Right lobe of liver (tissue), 6 donors: Measurements from ENCODE around the gene HORMAD2. TPM values are rescaled to one million over a fixed set of nuclear protein-coding genes. Genes with fewer than 3 reads are reported as not detected.

Source experiments
- ATAC-seq, 4 donors: fragments of 200-7000 bp; cut with Tn5 transposase; one replicate each; pipeline ENCODE4 v1.9.1; 2020; ENCODE audit warnings: mild to moderate bottlenecking in 4 of 4, moderate library complexity in 4 of 4
- DNase-seq, 3 donors: peaks; one replicate each; pipeline ENCODE4 v3.0.0-alpha.2; 2020
- H3K27ac ChIP-seq, 3 donors: fragments of 200-600 bp; one replicate each; pipeline ENCODE4 v1.8.0; 2022
- H3K27me3 ChIP-seq, 2 donors: fragments of 200-600 bp; one replicate each; pipeline ENCODE4 v1.8.0; 2022
- H3K36me3 ChIP-seq, 4 donors: fragments of 200-600 bp; sonication (generic) in 1 of 4; one replicate each; pipeline versions ENCODE4 v1.5.1 to v1.8.0; 2017 to 2022; ENCODE audit warnings: control low read depth in 1 of 4
- H3K4me1 ChIP-seq, 4 donors: fragments of 200-600 bp; sonication (generic) in 1 of 4; one replicate each; pipeline versions ENCODE4 v1.5.1 to v1.8.0; 2017 to 2022; ENCODE audit warnings: control low read depth in 1 of 4
- H3K4me3 ChIP-seq, 3 donors: fragments of 200-600 bp; one replicate each; pipeline ENCODE4 v1.8.0; 2022
- H3K9me3 ChIP-seq, 4 donors: fragments of 200-600 bp; sonication (generic) in 1 of 4; one replicate each; pipeline versions ENCODE4 v1.5.1 to v1.8.0; 2017 to 2022; ENCODE audit warnings: control low read depth in 1 of 4
- POLR2A ChIP-seq: fragments of 450-650 bp; IDR thresholded peaks from one replicate; pipeline ENCODE4 v1.6.1; 2017; ENCODE audit warnings: antibody characterized with exemption, mild to moderate bottlenecking
- WGBS: methylation state at CpG from one replicate; pipeline ENCODE4 v1.1.6; 2018; ENCODE audit warnings: low coverage, low lambda C conversion rate; ENCODE audit not compliant: insufficient coverage; ENCODE audit errors: missing lambda C conversion rate; 5-methylcytosine and 5-hydroxymethylcytosine counted together
- intact Hi-C, 2 donors: fragments of 100-400 bp; cut with DNase I; formaldehyde crosslinking; loops; one replicate each; pipeline versions ENCODE4 v1.11.2 to v1.14.1; 2022
- total RNA-seq, 6 experiments: library from RNA; depleted of rRNA in 2 of 6; stranded (reverse); fragments of >200 nt in 2 of 6; fragmentation: NEBNext Ultra II Directional in 3 of 6; extraction: Animal tissue kit (Norgen Biotek cat#: 25700) in 3 of 6; gene quantifications; one replicate each; pipeline versions ENCODE4 v1.1.0 to v1.2.4, GENCODE V29; 2016 to 2023
- TF ChIP-seq, protein P1 (sequence below), 4 donors: fragments of 200-600 bp in 3 of 4; fragments of 450-650 bp in 1 of 4; IDR thresholded peaks; one replicate each; pipeline versions ENCODE4 v1.5.1 to v1.8.0; 2016 to 2022; ENCODE audit warnings: antibody characterized with exemption in 4 of 4, mild to moderate bottlenecking in 2 of 4
- donor health status: DM: no; HTN: yes; CAD: no.
- donor health status: DM: no; HTN: no; CAD: no.
- donor health status: DM: no; HTN: no; CAD: no.
- donor health status: DM: no; HTN: yes; CAD: no.
- donor health status: DM: no; HTN: yes; CAD: no.

Gene HORMAD2
- total RNA-seq, 6 experiments from 2014 or later: 0.50 to 3.0 (median 1.6) TPM; not detected in 1

DNA sequence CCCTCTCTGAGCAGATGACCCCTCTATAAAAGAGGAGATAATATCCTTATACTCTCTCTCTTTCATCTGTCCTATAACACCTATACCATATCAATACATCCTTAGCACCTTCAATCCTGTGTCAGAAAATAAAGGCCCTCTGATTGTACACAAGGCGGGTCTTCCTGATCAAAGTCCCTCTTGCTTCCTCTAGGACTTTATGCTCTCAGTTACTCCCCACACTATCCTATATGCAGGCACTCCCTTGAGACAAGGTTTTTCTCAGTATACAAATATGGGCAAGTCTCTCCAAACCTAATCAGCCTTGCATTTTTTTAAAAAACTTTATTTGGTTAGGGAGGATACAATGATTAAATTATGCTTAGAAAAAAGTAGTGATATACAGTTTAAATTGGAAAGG lies 17.3 kb upstream of the HORMAD2 start:
- H3K36me3 ChIP-seq: no peaks in the 10 kb centered on the region
- peaks cover 0 to 4% (median 0%) of the 10 kb centered on the region in 4 donors for H3K9me3 ChIP-seq
- intact Hi-C loops: no loop called here
- no peak for DNase-seq
- H3K4me3 ChIP-seq: no peak overlapping the region
- 67% methylated on average over 1 of the region's 1 CpG for WGBS
- no peaks in the 10 kb centered on the region for H3K4me1 ChIP-seq
- no peak overlapping the region for H3K27ac ChIP-seq
- no peaks in the 10 kb centered on the region for H3K27me3 ChIP-seq
- TF ChIP-seq, protein P1, sequence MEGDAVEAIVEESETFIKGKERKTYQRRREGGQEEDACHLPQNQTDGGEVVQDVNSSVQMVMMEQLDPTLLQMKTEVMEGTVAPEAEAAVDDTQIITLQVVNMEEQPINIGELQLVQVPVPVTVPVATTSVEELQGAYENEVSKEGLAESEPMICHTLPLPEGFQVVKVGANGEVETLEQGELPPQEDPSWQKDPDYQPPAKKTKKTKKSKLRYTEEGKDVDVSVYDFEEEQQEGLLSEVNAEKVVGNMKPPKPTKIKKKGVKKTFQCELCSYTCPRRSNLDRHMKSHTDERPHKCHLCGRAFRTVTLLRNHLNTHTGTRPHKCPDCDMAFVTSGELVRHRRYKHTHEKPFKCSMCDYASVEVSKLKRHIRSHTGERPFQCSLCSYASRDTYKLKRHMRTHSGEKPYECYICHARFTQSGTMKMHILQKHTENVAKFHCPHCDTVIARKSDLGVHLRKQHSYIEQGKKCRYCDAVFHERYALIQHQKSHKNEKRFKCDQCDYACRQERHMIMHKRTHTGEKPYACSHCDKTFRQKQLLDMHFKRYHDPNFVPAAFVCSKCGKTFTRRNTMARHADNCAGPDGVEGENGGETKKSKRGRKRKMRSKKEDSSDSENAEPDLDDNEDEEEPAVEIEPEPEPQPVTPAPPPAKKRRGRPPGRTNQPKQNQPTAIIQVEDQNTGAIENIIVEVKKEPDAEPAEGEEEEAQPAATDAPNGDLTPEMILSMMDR (IDR thresholded peaks at IDR 0.05): no peak
- no peak for TF ChIP-seq POLR2A
- no peak for ATAC-seq

DNA sequence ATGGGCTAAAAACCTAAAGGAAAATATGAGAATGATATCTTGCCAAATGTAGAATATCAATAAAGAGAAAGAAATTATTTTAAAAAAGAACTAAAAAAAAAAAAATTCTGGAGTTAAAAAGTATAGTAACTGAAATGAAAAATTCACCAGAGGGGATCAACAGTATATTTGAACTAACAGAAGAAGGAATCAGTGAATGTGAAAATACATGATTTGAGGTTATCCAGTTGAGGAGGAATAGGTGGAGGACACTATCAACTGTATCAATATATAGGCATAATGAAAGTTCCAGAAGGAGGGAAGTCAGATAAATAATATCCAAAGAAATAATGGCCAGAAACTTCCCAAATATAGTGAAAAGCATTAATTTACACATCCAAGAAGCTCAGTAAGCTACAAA lies 16.1 kb upstream of the HORMAD2 start:
- Histone ChIP-seq H3K9me3 (peaks cover 0 to 4% (median 0%) of the 10 kb centered on the region in 4 donors), H3K4me3 (no peak overlapping the region), H3K27me3 (no peaks in the 10 kb centered on the region), H3K27ac (no peak overlapping the region), H3K36me3 (no peaks in the 10 kb centered on the region), H3K4me1 (no peaks in the 10 kb centered on the region)
- DNase-seq (no peak), ATAC-seq (no peak)
- intact Hi-C loops: no loop called here
- no peak for TF ChIP-seq POLR2A
- TF ChIP-seq, protein P1 (IDR thresholded peaks at IDR 0.05): no peak

DNA sequence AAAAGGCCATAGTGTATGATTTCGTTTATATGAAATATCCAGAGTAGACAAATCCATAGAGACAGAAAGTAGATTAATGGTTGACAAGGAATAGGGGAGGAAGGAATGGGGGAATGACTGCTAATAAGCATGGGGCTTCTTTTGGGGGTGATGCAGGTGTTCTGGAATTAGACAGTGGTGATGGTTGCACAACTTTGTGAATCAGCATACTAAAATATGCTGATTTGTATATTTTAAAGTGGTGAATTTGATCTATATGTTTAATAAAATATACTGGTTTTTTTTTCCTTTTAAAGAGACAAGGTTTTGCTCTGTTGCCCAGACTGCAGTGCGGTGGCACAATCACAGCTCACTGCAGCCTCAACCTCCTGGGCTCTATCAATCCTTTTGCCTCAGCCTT lies 6.5 kb upstream of the HORMAD2 start:
- intact Hi-C loops: no loop called here
- 88% methylated on average over 2 of the region's 2 CpGs for WGBS

DNA sequence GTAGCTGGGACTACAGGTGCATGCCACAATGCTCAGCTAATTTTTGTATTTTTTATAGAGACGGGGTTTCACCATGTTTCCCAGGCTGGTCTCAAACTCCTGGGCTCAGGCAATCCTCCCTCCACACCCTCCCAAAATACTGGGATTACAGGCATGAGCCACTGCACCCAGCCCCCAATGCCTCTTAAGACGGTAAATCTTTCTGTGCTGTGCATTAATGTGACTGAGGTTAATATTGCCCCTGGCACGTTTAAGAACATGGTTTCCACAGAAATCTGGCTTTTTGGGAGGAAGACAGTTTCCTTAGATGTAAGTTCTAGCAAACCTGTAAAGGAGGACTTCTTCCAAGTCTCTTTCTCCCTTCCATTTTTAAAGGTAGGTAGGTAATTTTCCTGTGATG lies 6.1 kb upstream of the HORMAD2 start:
- ATAC-seq (no peak), DNase-seq (no peak)
- no peaks in the 10 kb centered on the region for H3K4me1 ChIP-seq
- TF ChIP-seq, protein P1 (IDR thresholded peaks at IDR 0.05): no peak
- TF ChIP-seq POLR2A: no peak
- no peaks in the 10 kb centered on the region for H3K9me3 ChIP-seq
- no peaks in the 10 kb centered on the region for H3K27me3 ChIP-seq
- H3K27ac ChIP-seq: no peak overlapping the region
- 72% methylated on average over 3 of the region's 3 CpGs for WGBS
- H3K4me3 ChIP-seq: no peak overlapping the region
- no peaks in the 10 kb centered on the region for H3K36me3 ChIP-seq
- intact Hi-C loops: no loop called here

More for the DNA sequence above, 6.5 kb upstream of the HORMAD2 start:
- ATAC-seq: no peak
- Histone ChIP-seq H3K9me3 (no peaks in the 10 kb centered on the region), H3K4me1 (no peaks in the 10 kb centered on the region), H3K27me3 (no peaks in the 10 kb centered on the region), H3K27ac (no peak overlapping the region), H3K36me3 (no peaks in the 10 kb centered on the region), H3K4me3 (no peak overlapping the region)
- TF ChIP-seq, protein P1 (IDR thresholded peaks at IDR 0.05): no peak
- TF ChIP-seq POLR2A: no peak
- no peak for DNase-seq

DNA sequence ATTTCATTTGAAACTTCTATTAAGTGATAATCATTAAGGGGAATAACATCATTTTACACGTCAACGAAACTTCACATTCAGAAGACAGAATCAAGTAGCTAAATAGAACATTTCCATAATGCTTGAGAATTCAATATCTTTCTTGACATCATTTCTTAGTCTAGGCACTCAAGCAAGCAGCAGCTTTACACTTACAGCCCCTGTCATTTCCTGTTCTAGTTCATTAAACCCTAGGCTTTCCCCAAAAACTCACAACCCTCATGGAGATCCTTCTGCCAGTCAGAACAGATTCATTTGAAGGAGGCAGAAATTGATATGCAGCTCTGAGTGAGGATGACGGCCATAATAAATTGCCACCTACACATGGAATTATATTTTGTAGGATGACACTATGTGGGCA lies 5.3 kb upstream of the HORMAD2 start:
- no peak for ATAC-seq
- Histone ChIP-seq H3K36me3 (no peaks in the 10 kb centered on the region), H3K27me3 (no peaks in the 10 kb centered on the region), H3K4me3 (no peak overlapping the region), H3K27ac (no peak overlapping the region), H3K9me3 (no peaks in the 10 kb centered on the region), H3K4me1 (no peaks in the 10 kb centered on the region)
- no peak for DNase-seq
- TF ChIP-seq POLR2A: no peak
- TF ChIP-seq, protein P1 (IDR thresholded peaks at IDR 0.05): no peak
- intact Hi-C loops: no loop called here
- 84% methylated on average over 3 of the region's 3 CpGs for WGBS
